ENCODE measurements around the gene CDH3.

CDH3 gene

DNA sequence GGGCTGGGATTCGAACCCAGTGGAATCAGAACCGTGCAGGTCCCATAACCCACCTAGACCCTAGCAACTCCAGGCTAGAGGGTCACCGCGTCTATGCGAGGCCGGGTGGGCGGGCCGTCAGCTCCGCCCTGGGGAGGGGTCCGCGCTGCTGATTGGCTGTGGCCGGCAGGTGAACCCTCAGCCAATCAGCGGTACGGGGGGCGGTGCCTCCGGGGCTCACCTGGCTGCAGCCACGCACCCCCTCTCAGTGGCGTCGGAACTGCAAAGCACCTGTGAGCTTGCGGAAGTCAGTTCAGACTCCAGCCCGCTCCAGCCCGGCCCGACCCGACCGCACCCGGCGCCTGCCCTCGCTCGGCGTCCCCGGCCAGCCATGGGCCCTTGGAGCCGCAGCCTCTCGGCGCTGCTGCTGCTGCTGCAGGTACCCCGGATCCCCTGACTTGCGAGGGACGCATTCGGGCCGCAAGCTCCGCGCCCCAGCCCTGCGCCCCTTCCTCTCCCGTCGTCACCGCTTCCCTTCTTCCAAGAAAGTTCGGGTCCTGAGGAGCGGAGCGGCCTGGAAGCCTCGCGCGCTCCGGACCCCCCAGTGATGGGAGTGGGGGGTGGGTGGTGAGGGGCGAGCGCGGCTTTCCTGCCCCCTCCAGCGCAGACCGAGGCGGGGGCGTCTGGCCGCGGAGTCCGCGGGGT is 92.1 kb downstream of the CDH3 start, which contains the start of gene CDH1:
TSS of gene CDH1 (plus strand) at position 247 of the 684 bp plus-strand sequence. CDS start at position 371, 124 bp downstream.
- DNase-seq: peak in 15 of 56 donors; percentile 3 to 50 (median 15)

DNA sequence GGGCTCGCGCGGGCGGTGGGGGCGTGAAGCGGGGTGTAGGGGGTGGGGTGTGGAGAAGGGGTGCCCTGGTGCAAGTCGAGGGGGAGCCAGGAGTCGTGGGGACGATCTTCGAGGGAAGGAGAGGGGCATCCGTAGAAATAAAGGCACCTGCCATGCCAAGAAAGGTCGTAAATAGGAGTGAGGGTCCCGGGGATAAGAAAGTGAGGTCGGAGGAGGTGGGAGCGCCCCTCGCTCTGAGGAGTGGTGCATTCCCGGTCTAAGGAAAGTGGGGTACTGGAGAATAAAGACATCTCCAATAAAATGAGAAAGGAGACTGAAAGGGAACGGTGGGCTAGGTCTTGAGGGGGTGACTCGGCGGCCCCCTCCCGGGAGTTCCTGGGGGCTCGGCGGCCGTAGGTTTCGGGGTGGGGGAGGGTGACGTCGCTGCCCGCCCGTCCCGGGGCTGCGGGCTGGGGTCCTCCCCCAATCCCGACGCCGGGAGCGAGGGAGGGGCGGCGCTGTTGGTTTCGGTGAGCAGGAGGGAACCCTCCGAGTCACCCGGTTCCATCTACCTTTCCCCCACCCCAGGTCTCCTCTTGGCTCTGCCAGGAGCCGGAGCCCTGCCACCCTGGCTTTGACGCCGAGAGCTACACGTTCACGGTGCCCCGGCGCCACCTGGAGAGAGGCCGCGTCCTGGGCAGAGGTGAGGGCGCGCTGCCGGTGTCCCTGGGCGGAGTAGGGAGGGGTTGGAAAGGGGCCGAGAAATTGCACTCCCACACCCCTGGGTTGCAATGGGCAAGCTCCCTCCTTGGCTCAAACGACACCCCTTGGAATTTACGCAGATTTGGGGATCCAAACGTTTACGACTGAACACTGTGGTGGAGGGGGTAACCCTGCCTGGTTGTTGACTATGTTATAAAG is 92.9 kb downstream of the CDH3 start:
- peak in 9 of 56 donors; percentile 5 to 45 (median 18) for DNase-seq

DNA sequence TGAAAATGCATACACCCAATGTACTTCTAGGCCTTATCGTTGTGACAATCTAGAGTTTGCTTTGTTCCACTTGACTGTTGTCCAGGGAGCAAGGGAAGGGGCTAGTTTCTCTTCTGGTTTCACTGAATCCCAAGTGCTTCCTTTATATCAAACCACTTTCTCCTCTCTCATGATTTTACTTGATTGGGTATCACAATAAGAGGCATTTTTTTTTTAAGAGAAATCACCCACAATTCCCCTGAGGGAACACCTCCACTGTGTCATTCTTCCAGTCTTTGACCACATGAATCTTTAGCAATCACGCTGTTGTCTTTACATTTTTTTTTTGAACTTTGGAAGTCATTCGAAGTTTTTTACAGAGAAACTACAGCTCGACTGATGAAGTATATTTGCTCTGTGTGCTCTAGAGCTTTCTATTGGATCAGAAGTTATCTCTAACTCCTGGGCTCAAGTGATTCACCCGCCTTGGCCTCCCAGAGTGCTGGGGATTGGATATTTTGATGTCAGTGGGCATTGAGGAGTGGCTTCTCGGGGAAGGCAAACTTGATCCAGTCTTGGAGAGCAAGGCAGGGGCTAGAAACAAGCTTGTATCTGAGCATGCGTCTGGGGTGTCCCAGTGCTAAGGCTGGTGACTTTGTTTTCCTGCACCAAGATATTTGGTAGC is 95.0 kb downstream of the CDH3 start:
- no peak for DNase-seq

DNA sequence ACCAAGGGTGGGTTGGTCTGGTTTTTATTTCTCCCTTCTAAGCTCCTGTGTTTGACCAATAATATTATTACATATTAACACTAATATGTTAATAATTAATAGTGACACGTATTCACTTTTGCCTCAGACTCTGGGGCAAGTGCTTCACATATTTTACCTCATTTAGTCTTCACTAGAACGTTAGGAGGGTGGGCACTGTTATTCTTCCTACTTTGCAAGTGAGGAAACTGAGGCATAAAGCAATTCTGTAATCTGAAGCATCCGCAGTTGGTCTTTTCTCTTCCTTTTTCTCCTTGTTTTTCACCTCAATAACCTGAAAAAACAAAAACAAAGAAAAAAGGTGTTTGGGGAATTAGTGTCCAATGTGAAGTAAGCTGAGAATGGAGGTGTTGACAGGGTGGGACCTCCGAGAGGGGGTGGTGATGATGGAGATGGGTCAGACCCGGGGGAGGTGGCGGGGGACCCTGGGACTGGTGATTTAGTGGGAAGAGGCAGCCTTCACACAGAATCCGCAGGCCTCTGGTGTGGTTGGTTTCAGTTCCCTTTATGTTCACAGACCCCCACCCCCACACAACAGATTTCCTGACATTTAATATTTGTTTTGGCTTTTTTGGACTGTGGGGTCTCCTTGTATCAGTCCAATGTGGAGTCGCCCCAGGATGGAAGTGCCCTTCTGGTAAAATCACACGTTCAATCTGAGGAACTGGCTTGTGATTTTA is 95.7 kb downstream of the CDH3 start:
- DNase-seq: no peak

DNA sequence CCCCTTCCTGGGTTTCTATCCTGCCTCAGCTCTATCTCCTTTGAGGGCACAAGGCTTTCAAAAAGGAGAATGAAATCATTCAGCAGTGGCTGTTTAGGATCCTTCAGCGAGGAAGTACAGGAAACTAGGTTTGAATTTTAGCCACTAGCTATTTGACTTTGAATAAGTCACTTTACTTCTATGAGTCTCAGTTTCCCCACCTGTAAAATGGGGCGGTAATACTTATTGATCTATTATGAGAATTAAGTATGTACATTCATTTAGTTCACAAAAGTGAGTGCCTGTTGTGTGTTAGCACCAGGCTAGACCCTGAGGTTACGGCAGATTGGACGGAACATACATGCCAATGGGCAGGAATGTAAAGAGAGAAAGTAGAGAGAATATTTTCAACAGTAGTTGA is 98.6 kb downstream of the CDH3 start:
- DNase-seq: no peak

DNA sequence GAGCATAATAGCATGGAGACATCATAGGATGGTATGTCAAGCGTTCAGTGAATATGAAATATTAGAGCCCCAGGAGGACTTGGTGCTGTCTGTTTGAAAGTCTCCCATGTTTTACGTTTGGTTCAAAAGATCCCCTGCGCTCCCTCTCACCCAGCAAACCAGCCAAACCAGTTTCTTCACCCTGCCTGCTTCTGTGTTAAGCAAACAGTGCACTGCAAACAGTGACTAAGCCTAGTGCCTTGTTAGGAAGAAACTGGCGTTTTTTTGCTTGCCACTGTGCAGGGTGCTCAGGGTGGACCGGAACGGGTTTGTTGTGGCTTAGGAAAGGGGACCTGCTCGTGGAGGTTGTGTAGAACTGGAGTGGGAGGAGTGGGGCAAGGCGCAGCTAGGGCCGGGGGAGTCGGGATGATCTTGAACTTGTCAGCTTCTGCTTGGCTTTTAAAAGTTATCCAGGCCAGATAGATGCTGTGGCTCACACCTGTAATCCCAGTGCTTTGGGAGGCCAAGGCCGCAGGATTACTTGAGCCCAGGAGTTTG is 99.7 kb downstream of the CDH3 start:
- DNase-seq: no peak

DNA sequence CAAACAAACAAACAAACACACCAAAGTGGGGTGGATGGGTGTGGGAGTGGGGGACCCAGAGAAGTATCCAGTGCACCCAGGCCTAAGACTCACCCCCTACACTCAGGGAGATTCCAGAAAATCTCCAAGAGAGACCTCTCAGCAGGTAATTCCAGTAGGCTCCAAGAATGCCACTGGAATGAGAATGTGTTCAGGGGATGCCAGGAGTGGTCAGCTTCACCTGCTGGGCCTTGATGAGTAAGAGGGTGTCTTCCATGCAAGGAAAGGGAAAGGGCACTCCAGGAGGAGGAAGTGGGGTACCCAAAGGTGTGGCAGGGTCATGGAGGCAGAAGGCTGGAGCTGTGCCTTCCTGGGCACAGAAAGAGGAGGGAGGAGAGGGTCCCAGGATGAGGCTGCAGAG is 101.8 kb downstream of the CDH3 start:
- DNase-seq: no peak

DNA sequence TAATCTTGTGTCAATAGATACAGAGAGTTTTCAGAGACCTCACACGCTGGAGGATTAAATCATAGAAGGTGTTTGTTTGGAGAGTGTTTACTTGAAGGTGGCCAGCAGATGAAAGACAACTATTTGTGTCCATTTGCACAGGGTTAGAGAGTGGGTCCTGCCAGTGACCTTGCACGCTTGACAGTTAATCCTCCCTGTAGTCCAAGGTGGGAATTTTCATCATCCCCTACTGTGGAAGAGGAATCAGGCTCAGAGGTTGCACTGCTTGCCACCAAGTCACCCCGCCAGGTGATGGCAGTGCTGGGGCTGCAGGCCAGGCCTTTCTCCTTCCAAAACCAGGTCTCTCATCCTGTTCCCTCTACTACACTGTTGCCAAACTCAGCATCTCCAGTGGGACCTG is 104.3 kb downstream of the CDH3 start:
- DNase-seq: no peak
